ENCODE data around the gene SLC25A4.

- TF ChIP-seq ATF2 (CRISPR knock-in tag; IDR thresholded peaks at IDR 0.05; ENCODE audit: borderline replicate concordance, low read depth): no peak
- no peak for TF ChIP-seq ZNF317 (CRISPR knock-in tag; IDR thresholded peaks at IDR 0.05; ENCODE audit: borderline replicate concordance, low read depth)
- TF ChIP-seq CTCF (IDR thresholded peaks at IDR 0.05): no peak
- no peak for TF ChIP-seq NFYB (CRISPR knock-in tag; conservative IDR thresholded peaks at IDR 0.05; ENCODE audit: low read depth)
- TF ChIP-seq NR3C1 (CRISPR knock-in tag; conservative IDR thresholded peaks at IDR 0.05; ENCODE audit: low read depth): no peak
- TF ChIP-seq NR2C2 (CRISPR knock-in tag; IDR thresholded peaks at IDR 0.05): no peak
- no peak for TF ChIP-seq ZNF121 (CRISPR knock-in tag; IDR thresholded peaks at IDR 0.05)
- no peak for TF ChIP-seq NR1H2 (CRISPR knock-in tag; IDR thresholded peaks at IDR 0.05)
- no peak for TF ChIP-seq TEAD4 (CRISPR knock-in tag; IDR thresholded peaks at IDR 0.05)
- no peak for TF ChIP-seq AFF4 (CRISPR knock-in tag; IDR thresholded peaks at IDR 0.05; ENCODE audit: borderline replicate concordance)
These were observed 39.2 kb downstream of the SLC25A4 start for GRCh38 chr4:185182239-185182638.

Measured in WTC11 (cell line).